Natural killer cell (primary cell): ENCODE measurements around the gene CACNA2D3. TPM values are rescaled to one million over a fixed set of nuclear protein-coding genes. Genes with fewer than 3 reads are reported as not detected.

ENCODE experiments used
- ATAC-seq, 3 donors: fragments of 150-1000 bp in 2 of 3; fragments of 200-7000 bp in 1 of 3; cut with Tn5 transposase; 1 replicate in 1 of 3; 2 replicates in 2 of 3; pipeline ENCODE4 v1.10.0; 2021; ENCODE audit warnings: mild to moderate bottlenecking in 2 of 3, moderate library complexity in 2 of 3
- DNase-seq, 2 donors: peaks; one replicate each; pipeline versions ENCODE4 v3.0.0 to v3.0.0-alpha.2; 2013 to 2021; ENCODE audit warnings: mixed read lengths in 1 of 2
- H3K27ac ChIP-seq: one replicate; pipeline ENCODE4 v1.5.1; 2013; ENCODE audit warnings: mild to moderate bottlenecking, low read length
- H3K27me3 ChIP-seq: one replicate; pipeline ENCODE4 v1.6.1; 2013; ENCODE audit warnings: low read length; ENCODE audit not compliant: control insufficient read depth, insufficient read depth
- H3K36me3 ChIP-seq: one replicate; pipeline ENCODE4 v1.6.1; 2013; ENCODE audit warnings: low read length; ENCODE audit not compliant: control insufficient read depth, insufficient read depth
- H3K4me1 ChIP-seq: one replicate; pipeline ENCODE4 v1.6.1; 2013; ENCODE audit warnings: low read length; ENCODE audit not compliant: control insufficient read depth, insufficient read depth
- H3K4me3 ChIP-seq: one replicate; pipeline ENCODE4 v1.5.1; 2013; ENCODE audit warnings: low read length
- H3K9me3 ChIP-seq: one replicate; pipeline ENCODE4 v1.6.1; 2013; ENCODE audit warnings: low read length; ENCODE audit not compliant: control insufficient read depth, insufficient read depth
- H3K27ac Mint-ChIP-seq, 2 donors: one replicate each; pipeline ENCODE4 v1.8.0; 2022; ENCODE audit warnings: mild to moderate bottlenecking in 2 of 2, mixed read lengths in 2 of 2, moderate library complexity in 1 of 2
- H3K27me3 Mint-ChIP-seq, 2 donors: one replicate each; pipeline ENCODE4 v1.8.0; 2022; ENCODE audit warnings: low read depth in 2 of 2, mixed read lengths in 2 of 2
- H3K36me3 Mint-ChIP-seq: one replicate; pipeline ENCODE4 v1.8.0; 2022; ENCODE audit warnings: mixed read lengths
- H3K4me1 Mint-ChIP-seq, 2 donors: one replicate each; pipeline ENCODE4 v1.8.0; 2022; ENCODE audit warnings: mixed read lengths in 2 of 2
- H3K4me3 Mint-ChIP-seq: one replicate; pipeline ENCODE4 v1.8.0; 2022; ENCODE audit warnings: mild to moderate bottlenecking, moderate library complexity, mixed read lengths
- H3K9me3 Mint-ChIP-seq, 2 donors: one replicate each; pipeline ENCODE4 v1.8.0; 2022; ENCODE audit warnings: mixed read lengths in 2 of 2
- CTCF ChIP-seq: fragments of 200-600 bp; IDR thresholded peaks from one replicate; pipeline ENCODE4 v1.8.0; 2022; ENCODE audit warnings: antibody characterized with exemption
- WGBS: methylation state at CpG from one replicate; pipeline ENCODE4 v1.1.7; 2013; ENCODE audit warnings: missing lambda C conversion rate; ENCODE audit not compliant: insufficient coverage; 5-methylcytosine and 5-hydroxymethylcytosine counted together
- intact Hi-C: fragments of 100-400 bp; cut with micrococcal nuclease; formaldehyde crosslinking; loops from one replicate; pipeline ENCODE4 v1.14.2; 2022
- total RNA-seq, 4 donors: library from RNA; stranded (reverse); fragments of 120-200 nt in 1 of 4; gene quantifications; one replicate each; pipeline versions ENCODE4 v1.2.3 to v1.2.4, GENCODE V29; 2013 to 2022

Gene CACNA2D3
- total RNA-seq, 3 donors from 2014 or later (not counting 1 experiment from before 2014, with no cell fraction given): 0.49 TPM; not detected in 2

GRCh38 chr3:54296531-54296930, 174.2 kb downstream of the CACNA2D3 start:
- intact Hi-C loops: no loop called here
- H3K27me3 ChIP-seq: no peaks in the 10 kb centered on the region
- 84% methylated on average over 8 of the region's 8 CpGs for WGBS
- no peaks in the 10 kb centered on the region for H3K36me3 Mint-ChIP-seq
- no peaks in the 10 kb centered on the region for H3K4me1 Mint-ChIP-seq
- no peak for ATAC-seq
- no peaks in the 10 kb centered on the region for H3K9me3 Mint-ChIP-seq
- no peaks in the 10 kb centered on the region for H3K27me3 Mint-ChIP-seq
- H3K27ac Mint-ChIP-seq: no peak overlapping the region
- no peaks in the 10 kb centered on the region for H3K4me1 ChIP-seq
- no peak overlapping the region for H3K27ac ChIP-seq
- no peak overlapping the region for H3K4me3 Mint-ChIP-seq
- no peak for TF ChIP-seq CTCF
- no peaks in the 10 kb centered on the region for H3K9me3 ChIP-seq
- no peaks in the 10 kb centered on the region for H3K36me3 ChIP-seq
- no peak overlapping the region for H3K4me3 ChIP-seq
- no peak for DNase-seq

- Mint-ChIP-seq H3K27ac (no peak overlapping the region), H3K4me1 (no peaks in the 10 kb centered on the region), H3K36me3 (no peaks in the 10 kb centered on the region), H3K9me3 (no peaks in the 10 kb centered on the region), H3K27me3 (peaks cover 0 to 5% of the 10 kb centered on the region in 2 donors), H3K4me3 (no peak overlapping the region)
- intact Hi-C loops: no loop called here
- Histone ChIP-seq H3K27me3 (no peaks in the 10 kb centered on the region), H3K27ac (no peak overlapping the region), H3K4me1 (no peaks in the 10 kb centered on the region), H3K36me3 (no peaks in the 10 kb centered on the region), H3K9me3 (no peaks in the 10 kb centered on the region), H3K4me3 (no peak overlapping the region)
- no peak for ATAC-seq
- WGBS: 76% methylated on average over 11 of the region's 13 CpGs
- no peak for DNase-seq
- TF ChIP-seq CTCF: no peak
Measured at GRCh38 chr3:54299169-54299935, 177.0 kb downstream of the CACNA2D3 start.

GRCh38 chr3:54303517-54304375, 181.4 kb downstream of the CACNA2D3 start:
- no peak for DNase-seq
- Mint-ChIP-seq H3K27me3 (peaks cover 0 to 5% of the 10 kb centered on the region in 2 donors), H3K4me1 (no peaks in the 10 kb centered on the region), H3K4me3 (no peak overlapping the region), H3K36me3 (no peaks in the 10 kb centered on the region), H3K9me3 (no peaks in the 10 kb centered on the region), H3K27ac (no peak overlapping the region)
- Histone ChIP-seq H3K4me1 (no peaks in the 10 kb centered on the region), H3K27ac (no peak overlapping the region), H3K4me3 (no peak overlapping the region), H3K36me3 (no peaks in the 10 kb centered on the region), H3K27me3 (no peaks in the 10 kb centered on the region), H3K9me3 (no peaks in the 10 kb centered on the region)
- 80% methylated on average over 7 of the region's 7 CpGs for WGBS
- ATAC-seq: no peak
- no peak for TF ChIP-seq CTCF
- intact Hi-C loops: no loop called here
